HCT116 (cell line): ENCODE results near the gene COL20A1. TPM values are rescaled to one million over a fixed set of nuclear protein-coding genes. Genes with fewer than 3 reads are reported as not detected.

ENCODE experiments used
- ATAC-seq: fragments of 200-7000 bp; cut with Tn5 transposase; 2 replicates; pipeline ENCODE4 v1.9.1; 2020; ENCODE audit warnings: mild to moderate bottlenecking, moderate library complexity
- BruUV-seq: library from RNA; stranded (reverse); fragments of 400-500 nt; replicated peaks from 2 replicates; lab custom pipeline; 2021; lab: Mats Ljungman, UMichigan
- CTCF ChIA-PET: fragments of 300-600 bp; sonication (Branson Sonifier 250); formaldehyde crosslinking; loops from one replicate; lab custom pipeline; 2021; ENCODE audit warnings: antibody characterized with exemption; lab: Charles Lee
- POLR2A ChIA-PET: fragments of 300-600, 350-600 bp; sonication (Branson Sonifier 250); formaldehyde crosslinking; loops from one replicate; lab custom pipeline; 2021; ENCODE audit warnings: antibody characterized with exemption; lab: Charles Lee
- RAD21 ChIA-PET, 2 experiments: fragments of 300-600 bp; sonication (Branson Sonifier 250); formaldehyde crosslinking; loops; one replicate each; lab custom pipeline; 2023; ENCODE audit warnings: low total read pairs in 2 of 2; ENCODE audit not compliant: uncharacterized antibody in 2 of 2, unreplicated experiment in 2 of 2, low non-redundant PET in 1 of 2; lab: Charles Lee
- DNase-seq: peaks from one replicate; pipeline ENCODE4 v3.0.0-alpha.2; 2010; ENCODE audit warnings: low read depth, low spot score
- H2AFZ ChIP-seq: fragments of 200-600 bp; shearing (Covaris generic), sonication (generic); 2 replicates; pipeline ENCODE4 v1.6.1; 2017; ENCODE audit warnings: low read depth, mixed run types, mixed read lengths, antibody characterized with exemption, low read length; ENCODE audit not compliant: poor library complexity, severe bottlenecking
- H3K27ac ChIP-seq: 2 replicates; pipeline ENCODE4 v1.5.1; 2012; ENCODE audit warnings: low read depth, low read length
- H3K27me3 ChIP-seq: fragments of 200-600 bp; sonication (generic); 2 replicates; pipeline ENCODE4 v1.6.1; 2016; ENCODE audit warnings: mixed run types, low read length, mixed read lengths; ENCODE audit not compliant: insufficient read depth
- H3K36me3 ChIP-seq, 2 experiments: fragments of 200-500 bp in 1 of 2; fragments of 200-600 bp in 1 of 2; sonication (Bioruptor generic) in 1 of 2; sonication (generic) in 1 of 2; 2 replicates each; pipeline versions ENCODE4 v1.5.1 to v1.6.1; 2014 to 2016; ENCODE audit warnings: low read length in 2 of 2, inconsistent platforms in 1 of 2, mixed read lengths in 1 of 2, mixed run types in 1 of 2; ENCODE audit not compliant: insufficient read depth in 2 of 2, control insufficient read depth in 1 of 2
- H3K4me1 ChIP-seq, 2 experiments: fragments of 200-600 bp in 1 of 2; sonication (generic) in 1 of 2; 2 replicates each; pipeline versions ENCODE4 v1.5.1 to v1.6.1; 2012 to 2017; ENCODE audit warnings: low read length in 2 of 2, inconsistent platforms in 1 of 2, mild to moderate bottlenecking in 1 of 2, mixed read lengths in 1 of 2, mixed run types in 1 of 2, moderate library complexity in 1 of 2; ENCODE audit not compliant: insufficient read depth in 2 of 2, control insufficient read depth in 1 of 2
- H3K4me2 ChIP-seq: fragments of 200-600 bp; sonication (generic); 2 replicates; pipeline ENCODE4 v1.6.1; 2017; ENCODE audit warnings: mixed run types, low read length, mixed read lengths
- H3K4me3 ChIP-seq, 2 experiments: fragments of 200-600 bp in 1 of 2; sonication (generic) in 1 of 2; replicated peaks in 1 of 2; 2 replicates each; pipeline ENCODE4 v1.5.1; 2011 to 2016; ENCODE audit warnings: low read length in 2 of 2, control low read depth in 1 of 2, low read depth in 1 of 2, mild to moderate bottlenecking in 1 of 2, mixed read lengths in 1 of 2, mixed run types in 1 of 2
- H3K79me2 ChIP-seq: fragments of 200-600 bp; sonication (generic); 2 replicates; pipeline ENCODE4 v1.6.1; 2017; ENCODE audit warnings: mild to moderate bottlenecking, mixed run types, low read length, moderate library complexity, mixed read lengths; ENCODE audit not compliant: insufficient read depth
- H3K9ac ChIP-seq: fragments of 200-600 bp; sonication (generic); 2 replicates; pipeline ENCODE4 v1.6.1; 2016; ENCODE audit warnings: low read length, mixed read lengths
- H3K9me2 ChIP-seq: fragments of 200-600 bp; sonication (generic), shearing (Covaris generic); 2 replicates; pipeline ENCODE4 v1.6.1; 2017; ENCODE audit warnings: mixed run types, mild to moderate bottlenecking, moderate library complexity; ENCODE audit not compliant: insufficient read depth
- H3K9me3 ChIP-seq, 2 experiments: fragments of 200-500 bp in 1 of 2; fragments of 200-600 bp in 1 of 2; sonication (Bioruptor generic) in 1 of 2; sonication (generic) in 1 of 2; 2 replicates each; pipeline ENCODE4 v1.6.1; 2014 to 2017; ENCODE audit warnings: low read length in 2 of 2, mixed read lengths in 2 of 2, inconsistent platforms in 1 of 2, low read depth in 1 of 2, mild to moderate bottlenecking in 1 of 2, mixed run types in 1 of 2, moderate library complexity in 1 of 2; ENCODE audit not compliant: control insufficient read depth in 1 of 2, insufficient read depth in 1 of 2
- H4K20me1 ChIP-seq: fragments of 200-600 bp; sonication (generic), shearing (Covaris generic); 2 replicates; pipeline ENCODE4 v1.6.1; 2017; ENCODE audit warnings: mixed run types, mild to moderate bottlenecking, moderate library complexity; ENCODE audit not compliant: insufficient read depth
- CBX3 ChIP-seq: IDR thresholded peaks from 2 replicates; pipeline ENCODE4 v1.6.1; 2012; ENCODE audit warnings: low read depth
- CEBPB ChIP-seq: IDR thresholded peaks from 2 replicates; pipeline ENCODE4 v1.6.1; 2012; ENCODE audit warnings: low read depth
- EGR1 ChIP-seq: IDR thresholded peaks from 2 replicates; pipeline ENCODE4 v1.6.1; 2012; ENCODE audit warnings: low read depth
- ELF1 ChIP-seq: IDR thresholded peaks from 2 replicates; pipeline ENCODE4 v1.6.1; 2012; ENCODE audit warnings: low read depth, borderline replicate concordance
- EZH2 ChIP-seq: fragments of 200-600 bp; sonication (generic); IDR thresholded peaks from 2 replicates; pipeline ENCODE4 v1.6.1; 2017; ENCODE audit warnings: antibody characterized with exemption, mixed run types
- EZH2phosphoT487 ChIP-seq: fragments of 200-600 bp; IDR thresholded peaks from 2 replicates; pipeline ENCODE4 v1.6.1; 2018; ENCODE audit warnings: antibody characterized with exemption, borderline replicate concordance
- FOSL1 ChIP-seq: IDR thresholded peaks from 2 replicates; pipeline ENCODE4 v1.6.1; 2012; ENCODE audit warnings: low read depth
- JUND ChIP-seq: IDR thresholded peaks from 2 replicates; pipeline ENCODE4 v1.6.1; 2012
- RAD21 ChIP-seq: IDR thresholded peaks from 2 replicates; pipeline ENCODE4 v1.6.1; 2012; ENCODE audit warnings: low read depth, mild to moderate bottlenecking
- SP1 ChIP-seq: IDR thresholded peaks from 2 replicates; pipeline ENCODE4 v1.6.1; 2012; ENCODE audit warnings: low read depth
- SRF ChIP-seq: IDR thresholded peaks from 2 replicates; pipeline ENCODE4 v1.6.1; 2012; ENCODE audit warnings: low read depth
- TCF7L2 ChIP-seq: IDR thresholded peaks from 2 replicates; pipeline ENCODE4 v1.7.0; 2011; ENCODE audit warnings: borderline replicate concordance, inconsistent platforms; ENCODE audit not compliant: insufficient read depth, insufficient read length; ENCODE audit errors: extremely low read depth
- ZFX ChIP-seq: fragments of 450-650 bp; IDR thresholded peaks from 2 replicates; pipeline ENCODE4 v1.6.1; 2017
- intact Hi-C: fragments of 100-400 bp; cut with micrococcal nuclease; formaldehyde crosslinking; loops from 2 replicates; pipeline ENCODE4 v1.10.0; 2022
- total RNA-seq: library from RNA; stranded (reverse); gene quantifications from one replicate; pipeline ENCODE4 v1.2.1, GENCODE V29; 2021; ENCODE audit not compliant: unreplicated experiment
- TF ChIP-seq, protein P1 (sequence below), 3 experiments: fragments of 200-600 bp in 1 of 3; sonication (generic) in 1 of 3; IDR thresholded peaks in 2 of 3; conservative IDR thresholded peaks in 1 of 3; 2 replicates each; pipeline ENCODE4 v1.5.1; 2012 to 2017; ENCODE audit warnings: low read depth in 2 of 3, low read length in 2 of 3, antibody characterized with exemption in 1 of 3, borderline replicate concordance in 1 of 3, control low read depth in 1 of 3, mild to moderate bottlenecking in 1 of 3, mixed read lengths in 1 of 3, mixed run types in 1 of 3, moderate library complexity in 1 of 3; ENCODE audit not compliant: insufficient read depth in 1 of 3
- TF ChIP-seq, protein P2 (sequence below): IDR thresholded peaks from 2 replicates; pipeline ENCODE4 v1.6.1; 2012
- TF ChIP-seq, protein P3 (sequence below): IDR thresholded peaks from 2 replicates; pipeline ENCODE4 v1.6.1; 2012

COL20A1 gene
- total RNA-seq, 1 experiment from 2014 or later, result 0.34 TPM

DNA sequence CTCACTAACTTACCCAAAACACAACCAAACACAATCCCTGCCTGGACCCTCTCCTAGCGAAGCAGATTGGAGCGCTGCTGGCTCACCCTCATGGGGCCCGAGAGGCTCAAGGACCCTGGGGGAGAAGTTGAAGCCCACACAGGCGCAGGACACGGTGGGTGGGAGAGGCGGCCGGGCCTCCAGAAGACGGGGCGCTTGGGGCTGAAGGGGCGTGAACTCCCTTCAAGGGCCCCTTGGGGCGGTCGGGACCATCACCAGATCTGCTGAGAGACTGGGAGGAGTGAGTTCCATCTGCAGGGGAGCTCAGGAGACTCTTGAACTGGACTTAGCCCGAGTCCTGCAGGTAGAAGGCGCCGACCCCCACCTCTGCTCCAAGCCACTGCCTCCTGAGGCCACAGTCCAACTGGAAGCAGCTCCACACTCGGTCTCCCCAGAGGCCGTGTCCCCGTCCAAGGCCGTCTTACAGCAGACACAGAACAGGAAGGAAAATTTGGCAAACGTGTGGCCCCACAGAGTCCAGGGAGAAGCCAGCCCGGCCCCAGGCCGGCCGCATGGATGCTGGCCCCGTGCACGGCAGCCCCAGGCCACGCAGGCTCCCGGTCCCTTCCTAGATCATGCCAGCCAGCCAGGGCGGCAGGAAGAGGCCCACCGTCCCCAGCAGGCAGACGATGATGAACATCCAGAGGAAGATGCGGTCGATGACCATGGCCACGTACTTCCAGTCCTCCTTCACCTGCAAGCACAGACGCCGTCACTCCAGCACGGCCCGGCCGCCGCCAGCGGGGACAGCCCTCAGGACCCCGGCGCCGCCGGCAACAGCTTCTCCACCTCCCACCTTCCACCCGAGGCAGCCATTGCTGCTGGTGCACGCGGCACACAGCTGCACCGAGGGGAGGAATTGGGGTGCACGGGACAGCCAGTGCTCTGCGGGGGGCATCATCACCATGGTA is 53.4 kb downstream of the COL20A1 start (continued):
- TF ChIP-seq EGR1 (no peak), FOSL1 (no peak), EZH2 (no peak), SP1 (no peak), CEBPB (no peak), SRF (no peak), TCF7L2 (no peak)
- TF ChIP-seq, protein P1, sequence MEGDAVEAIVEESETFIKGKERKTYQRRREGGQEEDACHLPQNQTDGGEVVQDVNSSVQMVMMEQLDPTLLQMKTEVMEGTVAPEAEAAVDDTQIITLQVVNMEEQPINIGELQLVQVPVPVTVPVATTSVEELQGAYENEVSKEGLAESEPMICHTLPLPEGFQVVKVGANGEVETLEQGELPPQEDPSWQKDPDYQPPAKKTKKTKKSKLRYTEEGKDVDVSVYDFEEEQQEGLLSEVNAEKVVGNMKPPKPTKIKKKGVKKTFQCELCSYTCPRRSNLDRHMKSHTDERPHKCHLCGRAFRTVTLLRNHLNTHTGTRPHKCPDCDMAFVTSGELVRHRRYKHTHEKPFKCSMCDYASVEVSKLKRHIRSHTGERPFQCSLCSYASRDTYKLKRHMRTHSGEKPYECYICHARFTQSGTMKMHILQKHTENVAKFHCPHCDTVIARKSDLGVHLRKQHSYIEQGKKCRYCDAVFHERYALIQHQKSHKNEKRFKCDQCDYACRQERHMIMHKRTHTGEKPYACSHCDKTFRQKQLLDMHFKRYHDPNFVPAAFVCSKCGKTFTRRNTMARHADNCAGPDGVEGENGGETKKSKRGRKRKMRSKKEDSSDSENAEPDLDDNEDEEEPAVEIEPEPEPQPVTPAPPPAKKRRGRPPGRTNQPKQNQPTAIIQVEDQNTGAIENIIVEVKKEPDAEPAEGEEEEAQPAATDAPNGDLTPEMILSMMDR (IDR thresholded peaks at IDR 0.05 in 2 of 3, conservative IDR thresholded peaks at IDR 0.05 in 1 of 3; ENCODE audit: borderline replicate concordance in 1 of 3, insufficient read depth in 1 of 3, low read depth in 2 of 3, low read length in 2 of 3), result no peak

DNA sequence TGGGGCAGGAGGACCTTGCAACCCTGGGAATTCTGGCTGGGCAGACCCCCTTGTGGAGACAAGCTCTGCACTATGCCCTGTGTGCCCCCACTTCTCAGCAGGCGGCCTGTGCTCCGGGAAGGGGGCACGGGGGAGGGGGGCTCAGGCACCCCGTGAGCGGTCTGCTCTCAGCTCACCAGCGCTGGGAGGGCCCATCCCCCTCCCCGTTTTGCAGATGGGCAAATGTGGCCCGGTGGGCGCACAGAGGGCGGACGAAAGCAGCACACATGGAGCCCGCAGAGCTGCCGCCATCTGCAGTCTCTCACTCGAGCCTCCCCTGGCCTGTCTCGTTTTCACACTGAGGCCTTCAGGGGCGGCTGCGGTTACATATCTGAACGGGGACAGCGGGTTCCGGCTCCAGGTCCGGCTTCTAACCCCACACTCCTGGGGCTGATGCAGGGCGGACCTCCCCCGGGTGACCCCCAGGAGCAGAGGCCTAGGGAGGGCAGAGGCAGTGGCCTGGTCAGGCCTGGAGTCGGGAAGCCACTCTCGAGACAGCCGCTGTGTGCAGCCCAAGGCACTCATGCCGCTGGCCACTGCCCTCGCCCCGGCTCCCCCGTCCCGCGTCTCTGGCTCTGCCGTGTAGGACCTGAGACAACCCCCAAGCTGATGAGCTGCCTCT is 54.2 kb downstream of the COL20A1 start:
- Histone ChIP-seq H3K4me1 (no peaks in the 10 kb centered on the region), H3K4me3 (no peak overlapping the region), H3K9me3 (peaks cover 0 to 6% of the 10 kb centered on the region in 2 experiments; a peak in 1 of 4 replicates), H3K36me3 (no peaks in the 10 kb centered on the region), H3K4me2 (no peak overlapping the region), H3K27ac (no peak overlapping the region), H3K27me3 (no peaks in the 10 kb centered on the region), H3K79me2 (no peaks in the 10 kb centered on the region), H2AFZ (no peak overlapping the region), H3K9me2 (no peaks in the 10 kb centered on the region), H4K20me1 (no peaks in the 10 kb centered on the region), H3K9ac (no peak overlapping the region)
- POLR2A ChIA-PET, result no interaction called here
- CTCF ChIA-PET, result no interaction called here
- DNase-seq (no peak), ATAC-seq (no peak)
- RAD21 ChIA-PET, result no interaction called here
- intact Hi-C loops, result no loop called here
- no TSS peak for BruUV-seq
- TF ChIP-seq, protein P2, sequence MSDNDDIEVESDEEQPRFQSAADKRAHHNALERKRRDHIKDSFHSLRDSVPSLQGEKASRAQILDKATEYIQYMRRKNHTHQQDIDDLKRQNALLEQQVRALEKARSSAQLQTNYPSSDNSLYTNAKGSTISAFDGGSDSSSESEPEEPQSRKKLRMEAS, result no peak
- no peak for TF ChIP-seq FOSL1
- TF ChIP-seq SP1, result no peak
- TF ChIP-seq CBX3, result no peak
- TF ChIP-seq EZH2, result no peak
- TF ChIP-seq, protein P1 (IDR thresholded peaks at IDR 0.05 in 2 of 3, conservative IDR thresholded peaks at IDR 0.05 in 1 of 3; ENCODE audit: borderline replicate concordance in 1 of 3, insufficient read depth in 1 of 3, low read depth in 2 of 3, low read length in 2 of 3), result no peak
- no peak for TF ChIP-seq EZH2phosphoT487
- TF ChIP-seq JUND, result no peak
- TF ChIP-seq ELF1, result no peak
- TF ChIP-seq, protein P3, sequence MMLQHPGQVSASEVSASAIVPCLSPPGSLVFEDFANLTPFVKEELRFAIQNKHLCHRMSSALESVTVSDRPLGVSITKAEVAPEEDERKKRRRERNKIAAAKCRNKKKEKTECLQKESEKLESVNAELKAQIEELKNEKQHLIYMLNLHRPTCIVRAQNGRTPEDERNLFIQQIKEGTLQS, result no peak
- TF ChIP-seq ZFX, result no peak
- no peak for TF ChIP-seq RAD21
